OCI-LY7 (cell line): ENCODE results near the gene PCYOX1L.

Experiments used
- CTCF ChIP-seq: fragments of 200-600 bp; sonication (generic); conservative IDR thresholded peaks from 2 replicates; pipeline ENCODE4 v1.5.1; 2014; ENCODE audit warnings: mild to moderate bottlenecking, antibody characterized with exemption, low read length, moderate library complexity, mixed read lengths
- EZH2phosphoT487 ChIP-seq: fragments of 200-600 bp; sonication (generic); IDR thresholded peaks from 2 replicates; pipeline ENCODE4 v1.6.1; 2018; ENCODE audit warnings: low read depth, borderline replicate concordance, mild to moderate bottlenecking, mixed run types, antibody characterized with exemption, low read length, moderate library complexity, mixed read lengths

GRCh38 chr5:149405550-149406202 lies 47.8 kb downstream of the PCYOX1L start:
- no peak for TF ChIP-seq CTCF
- no peak for TF ChIP-seq EZH2phosphoT487
